Measurements from ENCODE around the gene NPEPL1.

- no peak for TF ChIP-seq POLR2A (IDR thresholded peaks at IDR 0.05)
- no peak for TF ChIP-seq CTCF (IDR thresholded peaks at IDR 0.05)
These were observed 4.7 kb downstream of the NPEPL1 start for GRCh38 chr20:58697201-58697866.

Data from gastroesophageal sphincter (tissue), 3 donors.